Mononuclear cell (primary cell): ENCODE measurements around the gene CRYBG2. TPM values are rescaled to one million over a fixed set of nuclear protein-coding genes. Genes with fewer than 3 reads are reported as not detected.
"Not testable (repeated sequence)": the region's sequence is repeated elsewhere in the genome, so short reads cannot be mapped to it uniquely, and the experiment has no call there.

ENCODE experiments used
- H3K27me3 ChIP-seq: 2 replicates; pipeline ENCODE4 v1.6.0; 2011; ENCODE audit warnings: low read length, control low read depth; ENCODE audit not compliant: insufficient read depth
- H3K4me1 ChIP-seq: 2 replicates; pipeline ENCODE4 v1.5.1; 2011; ENCODE audit warnings: mild to moderate bottlenecking, low read length, control low read depth; ENCODE audit not compliant: insufficient read depth
- H3K4me3 ChIP-seq: 2 replicates; pipeline ENCODE4 v1.5.1; 2011; ENCODE audit warnings: mild to moderate bottlenecking, low read length, moderate library complexity
- H3K9me3 ChIP-seq: 2 replicates; pipeline ENCODE4 v1.5.1; 2011; ENCODE audit warnings: low read depth, mild to moderate bottlenecking, control low read depth, low read length
- total RNA-seq: library from RNA; depleted of rRNA; stranded (reverse); fragments of >200 nt; gene quantifications from one replicate; pipeline ENCODE4 v1.2.3, GENCODE V29; 2012

CRYBG2 gene
- total RNA-seq, 1 donor = 0.10 TPM

DNA sequence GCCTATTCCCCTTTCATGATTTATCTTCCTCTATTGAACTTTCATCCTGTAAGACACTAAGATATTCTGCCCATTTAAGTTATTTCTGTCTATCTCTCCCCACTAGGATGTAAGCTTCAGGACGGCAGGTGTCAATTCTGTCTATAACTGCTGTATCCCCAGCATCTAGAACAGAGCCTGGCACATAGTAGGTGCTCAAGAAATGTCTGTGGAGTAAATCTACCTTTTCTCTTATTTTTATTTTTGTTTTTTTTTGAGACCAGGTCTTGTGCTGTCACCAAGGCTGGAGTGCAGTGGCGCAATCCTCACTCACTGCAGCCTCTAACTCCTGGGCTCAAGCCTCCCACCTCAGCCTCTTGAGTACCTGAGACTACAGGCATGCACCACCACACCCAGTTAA is 30.5 kb downstream of the CRYBG2 start:
- Histone ChIP-seq H3K27me3 (no peaks in the 10 kb centered on the region), H3K4me1 (peaks cover 41% of the 10 kb centered on the region), H3K9me3 (no peaks in the 10 kb centered on the region), H3K4me3 (no peak overlapping the region)

DNA sequence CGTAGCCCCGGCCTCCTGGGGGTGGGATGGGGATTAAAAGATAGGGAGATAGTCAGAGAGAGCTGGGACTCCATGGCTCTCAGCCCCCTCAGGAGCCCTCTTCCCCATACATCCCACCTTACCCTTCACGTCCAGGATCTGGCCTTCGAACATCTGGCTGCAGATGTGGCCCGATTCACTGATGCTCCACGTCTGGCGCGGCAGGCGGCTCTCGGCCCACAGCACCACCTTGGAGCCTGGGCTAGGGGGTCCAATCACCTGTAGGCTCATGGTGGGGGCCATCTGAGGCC is 31.9 kb downstream of the CRYBG2 start:
- H3K9me3 ChIP-seq = no peaks in the 10 kb centered on the region
- H3K4me1 ChIP-seq = peaks cover 55% of the 10 kb centered on the region
- no peaks in the 10 kb centered on the region for H3K27me3 ChIP-seq
- H3K4me3 ChIP-seq = no peak overlapping the region

GRCh38 chr1:26321315-26322041 is 32.5 kb downstream of the CRYBG2 start:
- Histone ChIP-seq H3K9me3 (no peaks in the 10 kb centered on the region), H3K4me1 (peaks cover 60% of the 10 kb centered on the region), H3K27me3 (no peaks in the 10 kb centered on the region), H3K4me3 (no peak overlapping the region)

GRCh38 chr1:26320896-26321295 is 33.0 kb downstream of the CRYBG2 start:
- H3K4me3 ChIP-seq = no peak overlapping the region
- H3K4me1 ChIP-seq = peaks cover 66% of the 10 kb centered on the region
- no peaks in the 10 kb centered on the region for H3K27me3 ChIP-seq
- H3K9me3 ChIP-seq = no peaks in the 10 kb centered on the region

- H3K4me3 ChIP-seq = peak overlapping the region; percentile 67
- no peaks in the 10 kb centered on the region for H3K27me3 ChIP-seq
- H3K9me3 ChIP-seq = no peaks in the 10 kb centered on the region
- peaks cover 90% of the 10 kb centered on the region for H3K4me1 ChIP-seq
Observed at GRCh38 chr1:26318338-26319064, 35.4 kb downstream of the CRYBG2 start.

DNA sequence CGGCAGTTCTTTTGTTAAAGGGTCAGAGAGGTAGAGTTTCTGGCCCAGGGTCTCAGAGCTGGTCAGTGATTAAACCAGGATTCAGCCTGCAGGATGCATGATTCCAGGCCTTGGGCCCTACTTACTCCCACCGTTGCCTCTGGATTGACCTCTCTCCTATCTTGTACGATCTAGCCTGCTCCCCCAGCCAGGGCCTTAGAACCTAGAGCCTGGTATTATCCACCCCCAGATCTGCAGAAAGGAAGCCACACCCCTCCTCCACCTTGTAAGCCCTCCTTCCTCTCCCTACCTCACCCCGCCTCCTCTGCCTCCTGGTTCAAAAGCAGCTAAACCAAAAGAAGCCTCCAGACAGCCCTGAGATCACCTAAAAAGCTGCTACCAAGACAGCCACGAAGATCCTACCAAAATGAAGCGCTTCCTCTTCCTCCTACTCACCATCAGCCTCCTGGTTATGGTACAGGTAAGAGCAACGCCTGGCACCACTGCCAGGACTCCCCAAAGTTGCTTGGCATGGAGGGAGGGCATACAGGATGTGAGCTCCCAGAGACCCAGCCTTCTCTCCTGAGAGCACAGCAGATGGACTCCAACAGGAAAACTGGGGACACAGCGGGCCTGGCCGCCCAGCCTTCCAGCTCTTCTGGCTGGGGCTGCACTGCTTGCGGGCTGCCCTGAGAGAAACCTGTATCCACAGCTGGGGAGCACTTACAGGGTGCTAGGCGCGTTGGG is 36.2 kb downstream of the CRYBG2 start, which contains the start of gene CD52:
Gene CD52, plus strand, starts transcription at position 347 of the 726 bp plus-strand sequence. Its CDS starts 60 bp downstream, at position 407.
- H3K4me1 ChIP-seq = peaks cover 97% of the 10 kb centered on the region
- no peaks in the 10 kb centered on the region for H3K9me3 ChIP-seq
- peak within 1 kb of the TSS; percentile 67 for H3K4me3 ChIP-seq
- no peaks in the 10 kb centered on the region for H3K27me3 ChIP-seq

DNA sequence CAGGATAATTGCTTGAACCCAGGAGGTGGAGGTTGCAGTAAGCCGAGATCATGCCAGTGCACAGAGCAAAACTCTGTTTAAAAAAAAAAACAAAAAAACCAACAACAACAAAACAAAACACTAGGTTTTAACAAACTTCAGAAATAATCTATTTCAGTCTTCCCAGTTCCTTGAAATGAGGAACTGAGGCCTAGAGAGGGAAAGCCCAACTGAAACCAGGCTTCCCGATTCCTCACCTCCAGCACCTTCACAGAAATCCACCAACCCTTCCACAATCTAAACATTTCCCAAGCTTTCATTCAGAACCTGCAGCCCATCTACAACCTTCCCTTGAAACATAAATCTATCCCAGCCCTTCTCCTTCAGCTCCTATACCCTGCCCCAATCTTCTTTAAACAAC is 36.8 kb downstream of the CRYBG2 start:
- no peaks in the 10 kb centered on the region for H3K9me3 ChIP-seq
- peaks cover 94% of the 10 kb centered on the region for H3K4me1 ChIP-seq
- H3K4me3 ChIP-seq = peak overlapping the region; percentile 67
- H3K27me3 ChIP-seq = no peaks in the 10 kb centered on the region

- peaks cover 84% of the 10 kb centered on the region for H3K4me1 ChIP-seq
- no peaks in the 10 kb centered on the region for H3K27me3 ChIP-seq
- H3K4me3 ChIP-seq = no peak overlapping the region
- H3K9me3 ChIP-seq = no peaks in the 10 kb centered on the region
Observed at GRCh38 chr1:26315874-26316850, 37.8 kb downstream of the CRYBG2 start.

GRCh38 chr1:26314501-26314900 is 39.4 kb downstream of the CRYBG2 start:
- H3K9me3 ChIP-seq = no peaks in the 10 kb centered on the region
- H3K4me1 ChIP-seq = peaks cover 80% of the 10 kb centered on the region
- H3K4me3 ChIP-seq = no peak overlapping the region
- H3K27me3 ChIP-seq = no peaks in the 10 kb centered on the region

DNA sequence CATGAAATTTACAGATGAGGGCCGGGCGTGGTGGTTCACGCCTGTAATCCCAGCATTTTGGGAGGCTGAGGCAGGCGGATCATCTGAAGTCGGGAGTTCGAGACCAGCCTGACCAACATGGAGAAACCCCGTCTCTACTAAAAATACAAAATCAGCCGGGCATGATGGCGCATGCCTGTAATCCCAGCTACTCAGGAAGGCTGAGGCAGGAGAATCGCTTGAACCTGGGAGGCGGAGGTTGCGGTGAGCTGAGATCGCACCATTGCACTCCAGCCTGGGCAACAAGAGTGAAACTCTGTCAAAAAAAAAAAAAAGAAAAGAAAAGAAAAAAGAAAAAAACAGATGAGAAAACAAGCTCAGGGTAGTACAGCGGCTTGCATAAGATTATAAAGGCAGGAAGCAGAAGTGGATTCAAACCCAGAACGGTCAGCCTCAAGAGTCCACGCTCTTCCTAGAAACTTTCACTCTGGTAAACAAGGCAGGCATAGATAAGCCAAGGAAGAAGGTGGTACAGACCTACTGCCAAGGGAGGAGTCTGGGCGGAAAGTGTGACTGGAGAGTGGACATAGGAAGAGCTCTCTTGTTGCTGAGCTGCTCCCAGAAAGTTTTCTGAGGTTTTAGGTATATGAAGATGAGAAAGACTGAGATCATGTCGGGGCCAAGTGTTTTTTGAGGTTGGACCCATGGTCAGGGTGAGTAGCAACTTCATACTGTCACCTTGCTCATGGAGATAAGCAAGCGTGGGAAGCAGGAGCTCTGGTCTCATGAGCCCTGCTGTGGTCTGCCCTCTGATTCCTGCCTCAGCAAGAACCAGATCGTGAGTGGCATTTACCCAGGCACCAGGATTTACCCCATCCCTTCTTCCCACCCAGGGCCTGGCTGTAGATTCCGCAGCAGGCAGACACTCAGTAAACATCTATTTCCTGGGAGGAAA is 45.7 kb downstream of the CRYBG2 start:
- H3K9me3 ChIP-seq, H3K27me3 ChIP-seq: not testable (repeated sequence)
- Histone ChIP-seq H3K4me3 (peak overlapping the region; percentile 4), H3K4me1 (peaks cover 73% of the 10 kb centered on the region)

DNA sequence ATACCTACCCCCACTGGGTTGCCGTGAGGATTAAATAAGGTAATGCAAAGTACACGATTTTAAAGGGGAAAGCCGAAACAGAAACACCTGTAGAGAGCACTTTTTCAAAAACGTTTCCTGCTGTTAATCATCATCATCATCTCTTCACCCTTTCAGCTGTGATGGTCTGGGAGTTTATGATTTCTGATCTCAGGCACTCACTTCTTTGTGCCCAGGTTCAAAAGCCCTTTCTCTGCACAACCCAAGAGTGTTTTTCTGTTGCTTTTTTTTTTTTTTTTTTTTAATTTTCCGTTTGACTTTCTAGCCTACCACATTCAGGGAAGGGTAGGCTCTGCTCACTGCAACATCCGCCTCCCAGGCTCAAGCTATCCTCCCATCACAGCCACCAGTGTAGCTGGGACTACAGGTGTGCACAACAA is 46.6 kb downstream of the CRYBG2 start:
- no peak overlapping the region for H3K4me3 ChIP-seq
- H3K9me3 ChIP-seq = no peaks in the 10 kb centered on the region
- H3K4me1 ChIP-seq = peaks cover 68% of the 10 kb centered on the region
- no peaks in the 10 kb centered on the region for H3K27me3 ChIP-seq

DNA sequence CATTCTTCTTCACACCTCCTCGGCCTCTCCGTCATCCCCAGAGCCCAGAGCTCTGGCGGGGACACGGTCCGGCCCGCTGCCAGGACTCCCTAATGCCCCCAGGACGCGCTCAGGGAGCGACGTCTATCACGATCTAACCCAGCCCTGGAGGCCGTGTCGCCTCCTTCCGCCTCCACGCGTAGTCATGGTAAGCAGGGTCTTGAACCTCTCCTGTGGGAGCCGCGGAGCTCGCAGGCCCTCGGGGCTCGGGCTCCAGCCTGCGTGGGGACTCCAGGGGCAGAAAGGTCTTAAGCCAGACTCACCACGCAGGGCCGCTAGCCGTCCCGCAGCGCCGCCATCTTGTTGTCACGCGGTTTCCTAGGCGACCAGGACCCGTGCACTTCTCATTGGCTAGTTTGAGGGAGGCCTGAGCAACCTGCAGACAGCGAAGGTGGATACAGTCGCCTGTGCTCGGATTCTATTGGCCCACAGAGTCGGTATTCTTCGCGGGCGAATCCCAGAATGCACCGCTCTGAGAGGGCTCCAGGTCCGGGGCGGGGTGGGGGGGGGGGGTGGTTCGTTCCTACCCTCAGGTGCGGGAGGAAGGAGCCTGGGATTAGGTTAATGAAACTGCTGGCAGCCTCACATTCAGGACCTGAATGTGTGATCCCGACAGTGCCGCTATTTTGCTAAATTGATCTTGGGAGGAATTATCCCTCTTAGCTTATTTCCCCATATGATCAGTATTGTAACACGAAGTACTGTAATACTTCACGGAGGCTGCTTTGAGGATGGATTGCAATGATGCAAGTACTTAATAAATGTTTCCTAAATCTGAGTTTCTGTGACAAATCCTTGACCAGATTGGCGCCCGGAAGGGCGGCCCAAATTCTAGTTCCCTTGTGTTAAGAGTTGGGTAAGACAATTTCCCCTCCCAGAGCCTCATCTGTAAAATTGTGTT is 47.4 kb downstream of the CRYBG2 start, which contains the start of gene UBXN11:
Gene UBXN11, minus strand, starts transcription at position 347 of the 940 bp plus-strand sequence. CDS start 3,753 bp downstream, outside the sequence.
- Histone ChIP-seq H3K9me3 (no peaks in the 10 kb centered on the region), H3K27me3 (no peaks in the 10 kb centered on the region), H3K4me1 (peaks cover 68% of the 10 kb centered on the region), H3K4me3 (peak within 1 kb of the TSS; percentile 78)
